GM06990 (cell line): ENCODE data around the gene LAS1L.
"Not testable (repeated sequence)": the region's sequence is repeated elsewhere in the genome, so short reads cannot be mapped to it uniquely, and the experiment has no call there.

Experiments
- DNase-seq: peaks from one replicate; pipeline ENCODE4 v3.0.0-alpha.2; 2011; ENCODE audit not compliant: insufficient read length; ENCODE audit errors: extremely low read depth
- H3K27me3 ChIP-seq: replicated peaks from 2 replicates; pipeline ENCODE4 v1.6.0; 2011; ENCODE audit warnings: low read length; ENCODE audit not compliant: control insufficient read depth, insufficient read depth
- H3K36me3 ChIP-seq: 2 replicates; pipeline ENCODE4 v1.5.1; 2011; ENCODE audit warnings: low read length; ENCODE audit not compliant: control insufficient read depth, insufficient read depth
- H3K4me3 ChIP-seq: replicated peaks from 2 replicates; pipeline ENCODE4 v1.5.1; 2011; ENCODE audit warnings: low read depth, mild to moderate bottlenecking, control low read depth, low read length
- CTCF ChIP-seq: IDR thresholded peaks from 2 replicates; pipeline ENCODE4 v1.5.1; 2011; ENCODE audit warnings: low read length, control low read depth, mild to moderate bottlenecking, inconsistent platforms; ENCODE audit not compliant: insufficient read depth, poor library complexity, severe bottlenecking

The LAS1L gene

GRCh38 chrX:65575022-65575421, 40.4 kb upstream of the LAS1L start:
- Histone ChIP-seq H3K36me3 (no peaks in the 10 kb centered on the region), H3K4me3 (no peak overlapping the region), H3K27me3 (no peaks in the 10 kb centered on the region)
- no peak for TF ChIP-seq CTCF
- DNase-seq, result no peak

GRCh38 chrX:65574356-65574755, 39.8 kb upstream of the LAS1L start:
- no peaks in the 10 kb centered on the region for H3K27me3 ChIP-seq
- H3K36me3 ChIP-seq, result no peaks in the 10 kb centered on the region
- no peak for DNase-seq
- TF ChIP-seq CTCF, result no peak
- no peak overlapping the region for H3K4me3 ChIP-seq

GRCh38 chrX:65572971-65573370, 38.4 kb upstream of the LAS1L start:
- H3K4me3 ChIP-seq, result no peak overlapping the region
- TF ChIP-seq CTCF, result no peak
- DNase-seq, result no peak
- no peaks in the 10 kb centered on the region for H3K36me3 ChIP-seq
- no peaks in the 10 kb centered on the region for H3K27me3 ChIP-seq

GRCh38 chrX:65562850-65563249, 28.3 kb upstream of the LAS1L start:
- not testable (repeated sequence) for H3K36me3 ChIP-seq, DNase-seq, H3K27me3 ChIP-seq, H3K4me3 ChIP-seq

- TF ChIP-seq CTCF, result no peak
- Histone ChIP-seq H3K4me3 (no peak overlapping the region), H3K36me3 (no peaks in the 10 kb centered on the region), H3K27me3 (no peaks in the 10 kb centered on the region)
- no peak for DNase-seq
These were observed 17.1 kb upstream of the LAS1L start for GRCh38 chrX:65551489-65552339.

GRCh38 chrX:65551086-65551485, 16.5 kb upstream of the LAS1L start:
- TF ChIP-seq CTCF, result no peak

More at GRCh38 chrX:65551086-65551485, 16.5 kb upstream of the LAS1L start:
- DNase-seq, result no peak
- Histone ChIP-seq H3K36me3 (no peaks in the 10 kb centered on the region), H3K27me3 (no peaks in the 10 kb centered on the region), H3K4me3 (no peak overlapping the region)
